CD4-positive, CD25-positive, alpha-beta regulatory T cell (primary cell): Measurements from ENCODE around the gene IST1. TPM values are rescaled to one million over a fixed set of nuclear protein-coding genes. Genes with fewer than 3 reads are reported as not detected.
A peak's percentile ranks its signal among the peaks of the same experiment; 100 is the strongest.

ENCODE experiments used
- ATAC-seq, 2 donors: fragments of 150-1000 bp; cut with Tn5 transposase; one replicate each; pipeline ENCODE4 v1.10.0; 2021; ENCODE audit warnings: low read depth in 2 of 2, moderate number of reproducible peaks in 2 of 2, moderate library complexity in 1 of 2
- DNase-seq, 3 donors: peaks; one replicate each; pipeline versions ENCODE4 v3.0.0 to v3.0.0-alpha.2; 2012 to 2022; ENCODE audit warnings: mixed read lengths in 1 of 3
- H3K27ac ChIP-seq: one replicate; pipeline ENCODE4 v1.7.0; 2013; ENCODE audit warnings: mild to moderate bottlenecking, low read length; ENCODE audit not compliant: insufficient read depth, poor library complexity, severe bottlenecking
- H3K27me3 ChIP-seq: one replicate; pipeline ENCODE4 v1.7.0; 2013; ENCODE audit warnings: low read length; ENCODE audit not compliant: control insufficient read depth, insufficient read depth
- H3K36me3 ChIP-seq: one replicate; pipeline ENCODE4 v1.7.0; 2013; ENCODE audit warnings: mild to moderate bottlenecking, low read length, moderate library complexity; ENCODE audit not compliant: control insufficient read depth, insufficient read depth
- H3K4me1 ChIP-seq: 2 replicates; pipeline ENCODE4 v1.7.0; 2013; ENCODE audit warnings: mild to moderate bottlenecking, low read length; ENCODE audit not compliant: insufficient read depth, control insufficient read depth, poor library complexity, severe bottlenecking
- H3K4me3 ChIP-seq: one replicate; pipeline ENCODE4 v1.7.0; 2013; ENCODE audit warnings: low read depth, mild to moderate bottlenecking, low read length, moderate library complexity
- H3K9me3 ChIP-seq, 2 experiments: 1 replicate in 1 of 2; 2 replicates in 1 of 2; pipeline ENCODE4 v1.7.0; 2013; ENCODE audit warnings: low read length in 2 of 2, mild to moderate bottlenecking in 1 of 2, moderate library complexity in 1 of 2; ENCODE audit not compliant: control insufficient read depth in 2 of 2
- H3K27ac Mint-ChIP-seq, 3 donors: one replicate each; pipeline ENCODE4 v1.8.0; 2020 to 2022; ENCODE audit warnings: mild to moderate bottlenecking in 3 of 3, mixed read lengths in 3 of 3, moderate library complexity in 2 of 3
- H3K27me3 Mint-ChIP-seq: one replicate; pipeline ENCODE4 v1.8.0; 2022; ENCODE audit warnings: mild to moderate bottlenecking, mixed read lengths
- H3K36me3 Mint-ChIP-seq: one replicate; pipeline ENCODE4 v1.8.0; 2020; ENCODE audit warnings: mixed read lengths
- H3K4me1 Mint-ChIP-seq, 4 donors: one replicate each; pipeline ENCODE4 v1.8.0; 2020 to 2022; ENCODE audit warnings: mixed read lengths in 4 of 4, mild to moderate bottlenecking in 1 of 4
- H3K4me3 Mint-ChIP-seq, 4 donors: one replicate each; pipeline ENCODE4 v1.8.0; 2020 to 2022; ENCODE audit warnings: mild to moderate bottlenecking in 4 of 4, mixed read lengths in 4 of 4, moderate library complexity in 3 of 4
- H3K9me3 Mint-ChIP-seq, 7 donors: one replicate each; pipeline ENCODE4 v1.8.0; 2020 to 2022; ENCODE audit warnings: mixed read lengths in 7 of 7, mild to moderate bottlenecking in 3 of 7, moderate library complexity in 2 of 7
- polyA plus RNA-seq, 4 donors: library from polyadenylated mRNA; unstranded; fragments of 300-500 nt; fragmentation: Illumina TruSeq; gene quantifications; one replicate each; pipeline ENCODE4 v1.2.3, GENCODE V29; 2021
- total RNA-seq: library from RNA; stranded (reverse); gene quantifications from one replicate; pipeline ENCODE4 v1.2.3, GENCODE V29; 2022

The IST1 gene
- total and polyA plus RNA-seq, 5 donors from 2014 or later, result 151 to 346 (median 207) TPM

DNA sequence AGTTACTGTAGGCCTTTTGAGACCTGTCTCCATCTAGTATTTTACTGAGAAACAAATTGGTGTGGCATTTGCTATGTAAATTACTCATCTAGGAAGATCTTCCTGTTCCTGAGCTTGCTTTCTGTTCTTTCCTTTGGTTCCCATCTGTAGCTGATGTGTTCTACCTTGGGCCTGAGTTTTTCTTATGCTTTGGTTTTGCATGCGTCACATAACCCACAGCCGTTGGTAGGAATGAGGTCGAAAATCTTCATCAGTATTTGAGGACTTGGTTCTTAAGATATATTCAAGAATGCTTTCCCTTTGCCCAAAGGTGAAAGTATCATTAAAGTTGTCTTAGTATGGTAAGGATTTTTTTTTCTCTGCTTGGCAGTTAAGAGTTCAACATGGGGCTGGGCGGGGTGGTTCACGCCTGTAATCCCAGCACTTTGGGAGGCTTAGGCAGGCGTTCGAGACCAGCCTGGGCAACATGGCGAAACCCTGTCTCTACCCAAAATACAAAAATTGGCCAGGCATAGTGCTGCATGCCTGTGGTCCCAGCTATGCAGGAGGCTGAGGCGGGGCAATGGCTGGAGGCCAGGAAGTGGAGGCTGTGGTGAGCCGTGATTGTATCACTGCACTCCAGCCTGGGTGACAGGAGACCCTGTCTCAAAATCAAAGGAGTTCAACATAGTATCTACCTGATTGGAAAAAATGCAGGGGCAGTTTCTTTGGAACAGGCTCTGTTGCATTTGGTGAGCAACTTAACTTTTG lies 28.8 kb downstream of the IST1 start:
- Mint-ChIP-seq H3K27ac (no peak overlapping the region), H3K9me3 (no peaks in the 10 kb centered on the region), H3K36me3 (peaks cover 52% of the 10 kb centered on the region), H3K4me3 (no peak overlapping the region), H3K27me3 (no peaks in the 10 kb centered on the region), H3K4me1 (peaks cover 0 to 26% (median 12%) of the 10 kb centered on the region in 4 donors)
- Histone ChIP-seq H3K9me3 (no peaks in the 10 kb centered on the region), H3K4me1 (no peaks in the 10 kb centered on the region), H3K36me3 (peaks cover 91% of the 10 kb centered on the region), H3K4me3 (no peak overlapping the region), H3K27me3 (no peaks in the 10 kb centered on the region), H3K27ac (no peak overlapping the region)
- DNase-seq, result no peak
- no peak for ATAC-seq

DNA sequence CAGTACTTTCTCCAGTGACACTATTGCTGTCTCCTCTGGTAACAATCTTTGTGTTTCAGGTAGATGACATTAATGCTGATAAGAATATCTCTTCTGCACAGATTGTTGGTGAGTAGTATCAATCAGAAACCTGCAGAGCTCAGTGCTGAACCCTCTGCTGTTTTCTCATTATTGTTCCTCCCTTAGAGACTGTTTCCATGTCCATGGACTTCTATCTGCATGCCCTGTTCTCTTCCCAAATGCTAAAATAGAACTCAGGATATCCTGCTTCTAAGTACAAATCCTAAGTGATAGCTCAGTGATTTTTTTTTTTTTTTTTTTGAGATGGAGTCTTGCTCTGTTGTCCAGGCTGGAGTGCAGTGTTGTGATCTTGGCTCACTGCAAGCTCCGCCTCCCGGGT lies 29.4 kb downstream of the IST1 start:
- H3K27ac Mint-ChIP-seq, result no peak overlapping the region

DNA sequence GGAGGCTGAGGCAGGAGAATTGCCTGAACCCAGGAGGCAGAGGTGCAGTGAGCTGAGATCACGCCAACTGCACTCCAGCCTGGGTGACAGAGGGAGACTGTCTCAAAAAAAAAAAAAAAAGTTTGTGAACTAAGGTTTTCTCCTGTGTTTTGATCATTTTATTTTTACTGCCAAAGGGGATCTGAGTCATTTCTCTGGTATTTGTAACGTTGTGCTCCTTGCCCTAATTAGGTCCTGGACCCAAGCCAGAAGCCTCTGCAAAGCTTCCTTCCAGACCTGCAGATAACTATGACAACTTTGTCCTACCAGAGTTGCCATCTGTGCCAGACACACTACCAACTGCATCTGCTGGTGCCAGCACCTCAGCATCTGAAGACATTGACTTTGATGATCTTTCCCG lies 32.1 kb downstream of the IST1 start:
- H3K4me1 Mint-ChIP-seq, result peaks cover 5 to 26% (median 6%) of the 10 kb centered on the region in 4 donors
- no peak overlapping the region for H3K4me3 Mint-ChIP-seq
- ATAC-seq, result peak in 1 of 2 donors; percentile 15
- H3K27me3 Mint-ChIP-seq, result no peaks in the 10 kb centered on the region
- Histone ChIP-seq H3K4me3 (no peak overlapping the region), H3K9me3 (no peaks in the 10 kb centered on the region), H3K27ac (no peak overlapping the region), H3K4me1 (no peaks in the 10 kb centered on the region), H3K27me3 (no peaks in the 10 kb centered on the region), H3K36me3 (peaks cover 79% of the 10 kb centered on the region)
- peak overlapping the region; percentile 32 to 76 (median 59) for H3K27ac Mint-ChIP-seq
- no peaks in the 10 kb centered on the region for H3K9me3 Mint-ChIP-seq
- H3K36me3 Mint-ChIP-seq, result peaks cover 36% of the 10 kb centered on the region
- DNase-seq, result no peak

More for the DNA sequence above, 29.4 kb downstream of the IST1 start:
- Histone ChIP-seq H3K36me3 (peaks cover 91% of the 10 kb centered on the region), H3K9me3 (no peaks in the 10 kb centered on the region), H3K27me3 (no peaks in the 10 kb centered on the region), H3K27ac (no peak overlapping the region), H3K4me3 (no peak overlapping the region), H3K4me1 (no peaks in the 10 kb centered on the region)
- ATAC-seq (no peak), DNase-seq (no peak)
- Mint-ChIP-seq H3K36me3 (peaks cover 49% of the 10 kb centered on the region), H3K4me1 (peaks cover 0 to 27% (median 11%) of the 10 kb centered on the region in 4 donors), H3K9me3 (no peaks in the 10 kb centered on the region), H3K27me3 (no peaks in the 10 kb centered on the region), H3K4me3 (no peak overlapping the region)

DNA sequence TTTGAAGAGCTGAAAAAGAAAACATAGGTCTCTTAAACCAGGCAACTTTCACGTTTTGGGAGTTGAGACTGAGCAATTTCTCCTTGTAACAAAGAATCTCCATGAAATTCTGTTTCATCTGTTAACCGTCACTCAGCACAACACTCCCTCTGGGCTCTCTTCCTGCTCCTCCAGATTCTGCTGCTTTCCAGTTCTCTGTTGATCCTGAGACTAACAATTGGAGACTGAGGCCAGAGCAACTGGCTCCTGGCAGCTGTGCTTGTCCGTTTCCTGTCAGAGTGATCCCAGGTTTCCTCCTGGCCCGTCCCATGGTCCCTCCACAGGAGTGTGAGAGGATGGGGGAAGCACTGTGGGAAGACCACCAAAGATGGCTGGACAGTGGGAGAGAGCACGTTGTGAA lies 32.5 kb downstream of the IST1 start:
- peaks cover 5 to 24% (median 6%) of the 10 kb centered on the region in 4 donors for H3K4me1 Mint-ChIP-seq
- H3K4me1 ChIP-seq, result no peaks in the 10 kb centered on the region
- H3K36me3 ChIP-seq, result peaks cover 77% of the 10 kb centered on the region
- DNase-seq (no peak), ATAC-seq (no peak)
- no peak overlapping the region for H3K27ac ChIP-seq
- H3K27ac Mint-ChIP-seq, result peak overlapping the region; percentile 32 to 76 (median 59)
- H3K27me3 ChIP-seq, result no peaks in the 10 kb centered on the region
- H3K4me3 Mint-ChIP-seq, result no peak overlapping the region
- H3K4me3 ChIP-seq, result no peak overlapping the region
- H3K9me3 Mint-ChIP-seq, result no peaks in the 10 kb centered on the region
- no peaks in the 10 kb centered on the region for H3K27me3 Mint-ChIP-seq
- H3K9me3 ChIP-seq, result no peaks in the 10 kb centered on the region
- H3K36me3 Mint-ChIP-seq, result peaks cover 32% of the 10 kb centered on the region

DNA sequence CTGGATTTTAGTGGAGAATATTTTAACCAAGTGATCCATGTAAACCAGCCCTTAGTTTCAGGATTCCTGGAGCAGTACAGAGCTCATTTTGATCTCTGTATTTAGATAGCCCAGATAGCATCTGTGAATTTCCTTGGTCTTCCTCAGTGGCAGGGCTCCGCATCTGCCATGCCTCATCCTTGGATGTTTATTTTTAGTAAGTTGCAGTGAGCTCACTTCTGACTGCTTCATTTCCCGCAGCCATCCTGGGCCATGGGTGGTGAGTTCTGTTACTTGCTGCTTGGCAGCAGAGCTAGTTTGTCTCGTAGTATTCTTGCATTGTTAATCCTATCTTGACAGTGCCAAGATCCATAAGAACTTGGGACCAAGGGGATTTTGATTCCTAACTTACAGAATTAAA lies 33.7 kb downstream of the IST1 start:
- Histone ChIP-seq H3K36me3 (peaks cover 72% of the 10 kb centered on the region), H3K4me1 (no peaks in the 10 kb centered on the region), H3K27ac (no peak overlapping the region), H3K27me3 (no peaks in the 10 kb centered on the region), H3K4me3 (no peak overlapping the region), H3K9me3 (no peaks in the 10 kb centered on the region)
- DNase-seq, result no peak
- H3K36me3 Mint-ChIP-seq, result peaks cover 23% of the 10 kb centered on the region
- no peak for ATAC-seq
- H3K27me3 Mint-ChIP-seq, result no peaks in the 10 kb centered on the region
- H3K4me1 Mint-ChIP-seq, result peaks cover 1 to 18% (median 6%) of the 10 kb centered on the region in 4 donors
- no peaks in the 10 kb centered on the region for H3K9me3 Mint-ChIP-seq
- H3K27ac Mint-ChIP-seq, result peak overlapping the region in 1 of 3 donors; percentile 48
- no peak overlapping the region for H3K4me3 Mint-ChIP-seq

DNA sequence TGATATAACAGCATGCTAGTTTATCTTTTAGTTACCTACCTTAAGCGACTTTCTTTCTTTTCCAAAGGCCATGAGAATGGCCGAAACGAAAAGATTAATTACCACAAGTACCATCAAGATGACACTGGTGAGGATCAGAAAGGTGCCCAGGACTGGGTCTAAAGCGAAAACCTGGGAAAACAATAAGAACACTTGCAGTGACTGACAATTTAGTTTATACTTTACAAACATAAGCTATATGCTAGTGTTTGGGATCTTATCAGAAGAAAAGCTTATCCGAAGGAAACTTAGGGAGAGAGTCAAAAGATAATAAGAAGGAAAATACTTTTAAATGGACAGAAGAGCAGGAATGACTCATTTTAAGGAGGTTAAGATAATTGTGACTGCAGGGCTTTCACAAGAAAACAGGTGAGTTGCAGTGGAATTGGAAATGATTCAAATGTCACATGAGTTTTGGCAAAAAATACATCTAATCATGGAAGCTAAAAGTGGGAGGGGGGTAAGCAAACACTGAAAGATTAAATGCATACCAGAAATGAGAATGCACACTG lies 34.8 kb downstream of the IST1 start:
- Mint-ChIP-seq H3K36me3 (peaks cover 18% of the 10 kb centered on the region), H3K27me3 (no peaks in the 10 kb centered on the region), H3K27ac (peak overlapping the region in 1 of 3 donors; percentile 21), H3K9me3 (no peaks in the 10 kb centered on the region), H3K4me1 (peaks cover 0 to 20% (median 8%) of the 10 kb centered on the region in 4 donors), H3K4me3 (no peak overlapping the region)
- DNase-seq, result no peak
- Histone ChIP-seq H3K4me3 (no peak overlapping the region), H3K36me3 (peaks cover 71% of the 10 kb centered on the region), H3K27me3 (no peaks in the 10 kb centered on the region), H3K4me1 (no peaks in the 10 kb centered on the region), H3K27ac (peak overlapping the region; percentile 25), H3K9me3 (no peaks in the 10 kb centered on the region)
- no peak for ATAC-seq

DNA sequence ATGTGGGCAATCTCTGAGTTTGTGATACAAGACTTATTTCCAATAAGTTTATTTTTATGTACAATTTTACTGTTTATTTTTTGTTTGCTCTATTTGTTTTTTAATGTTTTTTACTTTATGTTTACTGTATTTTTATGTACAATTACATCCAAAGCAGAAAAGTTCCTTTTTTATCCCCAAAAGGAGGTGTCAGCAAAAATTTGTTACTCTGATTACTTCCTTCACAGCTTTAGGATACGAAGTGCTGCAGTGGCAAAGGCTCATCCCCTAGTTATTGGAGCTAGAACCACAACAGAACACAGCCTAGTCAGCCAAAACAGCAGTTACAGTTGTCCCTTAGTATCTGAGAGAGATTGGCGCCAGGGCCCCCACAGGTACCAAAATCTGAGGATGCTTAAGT lies 35.7 kb downstream of the IST1 start:
- Mint-ChIP-seq H3K4me3 (no peak overlapping the region), H3K36me3 (peaks cover 18% of the 10 kb centered on the region), H3K9me3 (no peaks in the 10 kb centered on the region), H3K4me1 (peaks cover 0 to 21% (median 9%) of the 10 kb centered on the region in 4 donors), H3K27ac (peak overlapping the region in 1 of 3 donors; percentile 38), H3K27me3 (no peaks in the 10 kb centered on the region)
- DNase-seq (no peak), ATAC-seq (no peak)
- no peaks in the 10 kb centered on the region for H3K4me1 ChIP-seq
- H3K9me3 ChIP-seq, result no peaks in the 10 kb centered on the region
- H3K4me3 ChIP-seq, result no peak overlapping the region
- H3K36me3 ChIP-seq, result peaks cover 64% of the 10 kb centered on the region
- H3K27me3 ChIP-seq, result no peaks in the 10 kb centered on the region
- no peak overlapping the region for H3K27ac ChIP-seq

DNA sequence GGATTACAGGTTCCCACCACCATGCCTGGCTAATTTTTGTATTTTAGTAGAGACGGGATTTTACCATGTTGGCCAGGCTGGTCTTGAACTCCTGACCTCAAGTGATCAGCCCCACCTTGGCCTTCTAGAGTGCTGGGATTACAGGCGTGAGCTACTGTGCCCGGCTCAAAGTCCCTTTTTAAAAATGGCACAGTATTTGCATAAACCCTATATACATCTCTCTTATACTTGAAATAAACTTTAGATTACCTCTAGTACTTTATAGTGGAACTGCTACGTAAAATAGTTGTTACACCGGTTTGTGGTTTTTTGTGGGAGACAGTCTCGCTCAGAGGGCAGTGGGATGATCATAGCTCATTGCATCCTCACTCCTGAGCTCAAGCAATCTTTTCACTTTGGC lies 36.3 kb downstream of the IST1 start:
- Histone ChIP-seq H3K4me1 (no peaks in the 10 kb centered on the region), H3K9me3 (no peaks in the 10 kb centered on the region), H3K27ac (no peak overlapping the region), H3K27me3 (no peaks in the 10 kb centered on the region), H3K4me3 (no peak overlapping the region), H3K36me3 (peaks cover 61% of the 10 kb centered on the region)
- no peak overlapping the region for H3K27ac Mint-ChIP-seq
- H3K27me3 Mint-ChIP-seq, result no peaks in the 10 kb centered on the region
- no peak for DNase-seq
- ATAC-seq, result no peak
- H3K36me3 Mint-ChIP-seq, result peaks cover 15% of the 10 kb centered on the region
- H3K4me1 Mint-ChIP-seq, result peaks cover 0 to 20% (median 9%) of the 10 kb centered on the region in 4 donors
- no peaks in the 10 kb centered on the region for H3K9me3 Mint-ChIP-seq
- H3K4me3 Mint-ChIP-seq, result no peak overlapping the region
